22Rv1 (cell line): ENCODE results near the gene DPM2.

Source experiments
- CTCF ChIP-seq: fragments of 450-650 bp; IDR thresholded peaks from 2 replicates; pipeline ENCODE4 v1.5.1; 2017; ENCODE audit warnings: mild to moderate bottlenecking
- ZFX ChIP-seq: fragments of 450-650 bp; IDR thresholded peaks from 2 replicates; pipeline ENCODE4 v1.6.1; 2017; ENCODE audit warnings: antibody characterized with exemption, borderline replicate concordance

GRCh38 chr9:127940593-127940992 is 2.9 kb upstream of the DPM2 start:
- TF ChIP-seq CTCF (no peak), ZFX (no peak)
